Hippocampal formation (tissue), 2 donors: ENCODE measurements around the gene NT5DC3.

ENCODE experiments used
- DNase-seq, 2 donors: peaks; one replicate each; lab custom pipeline; 2025; lab: John Stamatoyannopoulos, UW

NT5DC3 gene

DNA sequence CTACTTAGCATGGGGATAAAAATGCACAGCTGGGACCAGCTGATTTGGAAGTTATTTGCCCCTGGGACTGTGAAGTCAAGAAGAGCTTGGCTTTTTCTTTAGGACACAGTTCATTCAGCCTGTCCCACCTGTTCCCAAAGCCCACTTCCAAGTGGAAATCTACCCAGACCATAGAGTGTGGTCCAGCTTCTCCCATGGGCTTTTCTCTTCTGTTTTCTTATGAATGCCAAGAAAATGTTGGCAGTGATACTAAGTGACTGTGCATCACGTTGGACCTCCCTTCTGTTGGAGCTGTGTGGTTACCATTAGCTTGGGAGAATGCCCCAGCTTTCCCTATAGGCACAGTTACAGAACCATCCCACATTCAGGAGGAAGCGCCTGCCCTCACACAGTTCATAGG, 89.4 kb downstream of the NT5DC3 start:
- no peak for DNase-seq

DNA sequence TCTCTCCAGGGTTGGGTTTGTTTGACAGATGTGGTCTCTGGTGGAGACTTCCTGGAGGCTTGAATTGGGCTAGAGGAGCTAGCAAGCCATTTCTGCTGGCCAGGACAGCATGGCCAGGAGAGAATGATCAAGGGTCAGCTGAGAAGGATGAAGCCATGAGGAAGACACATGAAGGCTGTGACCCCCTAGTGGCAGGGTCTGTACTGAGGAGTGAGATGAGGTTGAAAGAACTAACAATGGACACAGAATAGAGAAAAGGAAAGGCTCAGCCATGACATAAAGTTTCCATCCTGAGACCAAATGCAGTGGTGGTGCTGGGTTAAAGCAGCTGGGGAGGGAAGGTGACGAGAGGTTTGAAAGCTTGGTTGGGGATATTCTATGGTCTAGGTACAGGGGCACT, 89.9 kb downstream of the NT5DC3 start:
- no peak for DNase-seq

DNA sequence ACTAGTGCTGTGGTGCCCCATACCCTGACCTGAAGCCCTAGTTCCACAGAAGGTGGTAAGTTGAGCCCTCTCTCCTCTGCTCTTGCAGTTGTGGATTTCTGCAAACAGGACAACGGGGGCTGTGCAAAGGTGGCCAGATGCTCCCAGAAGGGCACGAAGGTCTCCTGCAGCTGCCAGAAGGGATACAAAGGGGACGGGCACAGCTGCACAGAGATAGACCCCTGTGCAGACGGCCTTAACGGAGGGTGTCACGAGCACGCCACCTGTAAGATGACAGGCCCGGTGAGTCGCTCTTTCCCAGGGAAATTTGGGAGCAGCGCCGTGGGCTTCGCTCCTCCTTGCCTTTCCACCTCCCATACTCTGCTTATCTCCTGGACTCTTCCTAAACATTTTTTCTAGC, 92.2 kb downstream of the NT5DC3 start:
- DNase-seq, result no peak

DNA sequence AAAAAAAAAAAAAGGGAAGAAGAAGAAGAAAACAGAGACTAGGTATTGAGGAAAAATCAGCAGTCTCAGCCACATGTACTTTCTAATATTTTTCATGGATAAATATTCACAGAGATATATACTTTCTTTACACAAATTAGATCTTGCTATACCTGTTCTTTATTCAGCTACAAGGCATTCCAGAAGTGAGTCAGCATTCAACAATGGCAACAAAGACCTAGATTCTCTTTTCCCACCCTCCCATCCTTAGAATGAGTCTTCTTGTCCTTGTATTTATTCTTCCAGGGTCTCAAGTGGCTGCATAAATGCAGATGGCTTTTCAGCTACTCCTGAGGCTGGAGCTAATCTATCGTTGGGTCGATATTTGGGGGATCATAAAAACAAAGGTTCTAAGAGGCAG, 93.0 kb downstream of the NT5DC3 start:
- no peak for DNase-seq

DNA sequence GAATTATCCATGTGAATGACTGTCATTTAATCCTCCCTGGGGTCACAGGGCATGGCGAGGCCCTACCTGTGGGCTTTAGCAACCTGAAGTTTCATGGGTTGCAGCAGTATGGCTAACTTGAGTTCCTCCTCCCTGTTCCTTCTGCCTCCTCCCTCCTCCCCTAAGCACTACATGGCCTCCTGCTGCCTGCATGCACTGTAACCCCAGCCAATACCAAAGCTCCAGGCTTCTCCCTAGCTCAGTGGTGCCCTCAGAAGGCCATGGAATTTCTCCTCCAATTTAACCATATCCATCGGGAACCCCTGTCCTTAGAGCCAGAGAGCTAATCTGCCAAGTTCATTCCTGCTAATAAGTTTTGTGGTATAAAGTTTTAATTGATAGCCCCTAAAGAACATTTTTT, 95.1 kb downstream of the NT5DC3 start:
- no peak for DNase-seq

DNA sequence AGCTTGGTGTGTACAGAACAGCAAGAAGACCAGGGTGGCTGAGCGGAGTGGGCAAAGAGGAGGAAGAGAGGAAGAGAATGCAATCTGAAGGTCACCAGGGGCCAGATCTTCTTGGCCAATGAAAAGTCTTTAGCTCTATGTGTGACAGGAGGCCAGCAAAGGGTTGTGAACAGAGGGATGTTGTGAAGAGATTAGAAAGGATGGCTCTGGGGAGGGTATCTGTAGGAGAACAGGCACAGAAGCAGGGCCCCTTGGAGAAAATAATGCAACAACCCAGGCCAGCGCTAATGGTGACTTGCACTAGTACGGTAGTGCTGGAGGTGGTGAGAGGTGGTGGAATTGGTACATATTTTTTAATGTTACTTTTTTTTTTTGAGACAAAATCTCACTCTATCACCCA, 97.2 kb downstream of the NT5DC3 start:
- DNase-seq, result no peak

DNA sequence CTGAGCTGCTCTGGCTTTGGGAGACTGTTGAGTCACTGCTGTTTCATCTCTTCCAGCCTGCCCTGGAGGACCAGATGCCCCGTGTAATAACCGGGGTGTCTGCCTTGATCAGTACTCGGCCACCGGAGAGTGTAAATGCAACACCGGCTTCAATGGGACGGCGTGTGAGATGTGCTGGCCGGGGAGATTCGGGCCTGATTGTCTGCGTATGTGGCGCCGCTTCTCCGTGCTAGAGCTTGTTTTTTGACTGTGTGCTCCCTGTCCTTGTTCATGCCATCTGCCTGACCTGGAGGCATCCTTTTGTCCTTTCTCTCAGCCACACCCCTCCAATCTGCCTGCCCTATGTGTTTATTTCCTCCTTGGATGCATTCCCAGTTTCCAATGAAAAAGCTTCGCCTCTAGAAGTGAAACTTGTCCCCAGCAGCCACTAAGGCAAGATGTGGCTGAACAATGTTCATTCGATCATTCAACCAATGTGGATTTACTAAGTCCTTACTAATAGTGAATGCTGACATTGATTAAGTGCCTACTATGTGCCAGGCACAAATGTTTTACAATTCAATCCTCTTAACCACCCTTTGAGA, 98.6 kb downstream of the NT5DC3 start:
- no peak for DNase-seq

DNA sequence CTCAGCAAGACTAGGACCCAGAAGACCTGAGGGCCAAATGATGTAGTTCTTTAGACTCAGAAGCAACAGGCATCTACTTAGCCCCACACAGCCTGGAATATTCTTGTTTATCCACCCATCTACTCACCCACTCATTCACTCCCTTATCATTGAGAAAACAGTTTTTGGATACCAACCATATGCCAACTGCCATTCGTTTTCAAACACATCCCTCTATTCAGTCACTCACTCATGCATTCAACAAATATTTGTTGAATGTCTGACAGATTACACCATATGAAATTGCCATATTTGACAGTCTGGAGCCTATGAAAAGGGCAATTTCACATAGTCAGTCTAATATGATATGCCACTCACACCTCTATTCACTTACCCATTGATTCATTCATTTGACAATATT, 103.2 kb downstream of the NT5DC3 start:
- DNase-seq, result no peak

DNA sequence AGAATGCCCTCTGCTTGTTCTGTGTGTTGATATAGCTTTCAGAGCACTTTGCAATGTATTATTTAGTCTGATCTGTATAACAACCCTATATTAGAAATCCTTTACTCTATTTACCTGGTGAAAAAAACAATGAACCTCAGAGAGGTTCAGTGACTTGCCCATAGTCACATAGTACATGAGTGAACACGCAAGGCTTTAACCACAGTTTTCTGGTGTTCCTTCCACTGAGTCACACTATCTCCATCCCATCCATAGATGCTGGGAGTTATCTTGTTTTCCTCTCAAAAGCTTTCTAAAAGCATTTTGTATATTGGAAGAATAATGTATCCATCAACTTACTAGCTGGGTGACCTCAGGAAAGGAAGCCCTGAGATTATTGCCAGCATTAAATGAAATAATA, 104.5 kb downstream of the NT5DC3 start:
- no peak for DNase-seq

DNA sequence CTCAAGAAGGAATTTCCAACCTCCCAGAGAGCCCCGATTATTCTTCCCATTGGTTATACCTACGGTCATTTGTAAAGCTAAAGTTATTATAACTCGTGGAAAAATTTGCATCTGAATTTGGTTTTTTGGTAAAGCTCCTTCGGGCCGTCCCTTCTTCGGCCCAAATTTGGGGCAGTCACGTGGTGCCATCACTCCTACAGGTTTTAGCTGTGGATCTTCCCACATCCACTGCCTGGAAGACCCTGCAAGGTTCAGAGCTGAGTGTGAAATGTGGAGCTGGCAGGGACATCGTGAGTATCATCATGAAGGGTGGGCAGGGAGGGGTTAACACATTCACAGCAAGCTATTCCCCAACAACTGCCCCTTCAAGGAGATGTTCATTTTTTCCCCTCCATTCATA, 105.7 kb downstream of the NT5DC3 start:
- no peak for DNase-seq

DNA sequence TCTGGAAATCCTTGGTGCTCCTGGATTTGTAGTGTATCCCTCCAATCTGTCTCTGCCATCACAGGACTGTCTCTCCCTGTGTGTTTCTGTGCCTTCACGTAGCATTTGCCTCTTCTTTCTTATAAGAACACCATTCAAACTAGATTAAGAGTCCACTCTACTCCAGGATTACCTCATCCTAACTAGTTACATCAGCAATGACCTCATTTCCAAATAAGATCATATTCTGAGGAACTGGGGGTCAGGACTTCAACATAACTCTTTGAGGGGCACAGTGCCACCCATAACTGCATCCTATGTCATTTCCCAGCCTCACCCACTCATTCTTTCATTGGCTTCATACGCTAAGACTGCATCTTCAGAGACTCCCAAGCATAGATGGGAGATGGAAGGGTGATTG, 106.2 kb downstream of the NT5DC3 start:
- no peak for DNase-seq

DNA sequence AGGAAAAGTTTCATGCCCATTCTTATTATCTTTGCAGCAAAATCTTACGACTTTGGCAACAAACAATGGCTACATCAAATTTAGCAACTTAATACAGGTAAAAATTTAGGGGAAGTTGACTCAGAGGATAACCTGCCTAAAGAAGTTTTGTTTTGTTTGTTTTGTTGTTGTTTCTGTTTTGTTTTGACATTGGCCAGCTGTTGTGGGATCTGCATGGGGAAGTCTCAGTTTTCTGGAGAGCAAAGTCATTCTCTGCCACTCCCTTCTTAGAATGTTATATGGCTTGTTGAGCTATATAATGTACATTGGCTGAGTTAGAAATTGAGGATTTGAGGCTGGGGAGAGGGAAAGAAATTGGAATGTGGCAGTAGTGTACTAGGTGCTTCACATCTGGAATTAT, 109.5 kb downstream of the NT5DC3 start:
- no peak for DNase-seq

DNA sequence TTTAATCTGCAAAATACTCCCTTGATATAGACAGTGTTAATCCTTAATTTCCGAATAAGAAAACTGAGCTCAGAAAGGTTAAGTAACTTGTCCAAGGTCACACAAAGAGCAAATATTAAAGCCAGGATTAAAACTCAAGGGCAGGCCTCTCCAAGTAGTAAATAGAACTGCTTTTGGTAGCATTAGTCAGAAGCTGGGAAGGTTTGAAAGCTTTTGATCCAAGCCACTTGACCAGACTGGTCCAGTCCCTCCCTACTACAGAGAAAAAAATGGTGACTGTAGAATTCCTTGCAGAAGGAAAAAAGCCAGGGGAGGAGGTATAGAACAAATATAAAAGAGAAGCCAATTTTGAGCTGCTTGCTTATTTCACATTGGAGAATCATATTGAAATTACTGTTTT, 111.5 kb downstream of the NT5DC3 start:
- DNase-seq, result no peak

DNA sequence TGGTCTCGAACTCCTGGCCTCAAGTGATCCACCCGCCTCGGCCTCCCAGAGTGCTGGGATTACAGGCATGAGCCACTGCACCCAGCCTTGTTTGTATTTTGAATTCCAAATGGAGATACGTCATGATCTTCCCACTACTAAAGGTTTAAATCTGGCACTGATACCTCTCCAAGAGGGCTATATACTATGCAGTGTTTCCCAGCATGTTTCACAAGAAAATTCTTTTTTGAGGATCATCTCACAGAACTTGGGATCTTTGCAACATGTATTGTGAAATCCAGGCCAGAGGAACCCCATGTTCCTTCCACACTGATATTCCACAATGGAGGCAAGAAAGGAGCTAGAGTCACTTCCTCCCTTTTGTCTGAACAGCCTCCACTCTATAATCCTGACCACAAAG, 112.7 kb downstream of the NT5DC3 start:
- DNase-seq, result no peak

DNA sequence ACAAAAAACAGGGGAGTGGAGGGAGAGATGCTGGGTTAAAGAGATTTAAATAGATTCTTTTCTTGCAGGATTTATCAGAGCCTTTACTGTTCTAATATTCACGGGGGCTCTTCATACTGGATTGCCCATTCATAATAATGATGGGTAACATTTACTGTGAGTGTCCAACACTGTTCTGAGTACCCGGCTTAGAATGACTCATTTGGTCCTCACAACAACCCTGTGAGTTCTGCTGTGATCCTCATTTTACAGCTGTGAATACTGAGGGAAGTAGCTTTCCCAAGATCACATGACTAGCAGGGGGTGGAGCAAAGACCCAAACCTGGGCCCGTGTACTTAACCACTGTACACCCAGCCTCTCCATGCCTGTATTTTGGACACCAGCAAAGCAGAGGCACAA, 113.4 kb downstream of the NT5DC3 start:
- DNase-seq, result no peak

DNA sequence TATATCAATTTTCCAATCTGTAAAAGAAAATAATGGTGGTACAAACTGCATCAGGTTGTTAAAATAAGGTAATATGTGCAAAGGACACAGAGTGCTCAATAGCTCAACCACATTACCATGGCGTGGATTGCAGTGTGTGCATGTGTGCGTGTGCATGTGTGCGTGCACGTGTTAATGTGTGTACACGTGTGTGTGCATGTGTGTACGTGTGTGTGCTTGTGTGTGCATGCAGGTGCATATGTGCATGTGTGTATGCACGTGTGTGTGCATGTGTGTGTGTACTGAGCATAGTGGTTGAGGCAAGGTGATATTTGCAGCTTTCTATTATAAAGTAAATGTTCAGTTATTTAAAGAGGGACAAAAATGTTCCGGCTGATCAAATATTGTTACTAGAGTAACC, 115.6 kb downstream of the NT5DC3 start:
- no peak for DNase-seq
